ENCODE data around the gene LHX3.

The LHX3 gene

DNA sequence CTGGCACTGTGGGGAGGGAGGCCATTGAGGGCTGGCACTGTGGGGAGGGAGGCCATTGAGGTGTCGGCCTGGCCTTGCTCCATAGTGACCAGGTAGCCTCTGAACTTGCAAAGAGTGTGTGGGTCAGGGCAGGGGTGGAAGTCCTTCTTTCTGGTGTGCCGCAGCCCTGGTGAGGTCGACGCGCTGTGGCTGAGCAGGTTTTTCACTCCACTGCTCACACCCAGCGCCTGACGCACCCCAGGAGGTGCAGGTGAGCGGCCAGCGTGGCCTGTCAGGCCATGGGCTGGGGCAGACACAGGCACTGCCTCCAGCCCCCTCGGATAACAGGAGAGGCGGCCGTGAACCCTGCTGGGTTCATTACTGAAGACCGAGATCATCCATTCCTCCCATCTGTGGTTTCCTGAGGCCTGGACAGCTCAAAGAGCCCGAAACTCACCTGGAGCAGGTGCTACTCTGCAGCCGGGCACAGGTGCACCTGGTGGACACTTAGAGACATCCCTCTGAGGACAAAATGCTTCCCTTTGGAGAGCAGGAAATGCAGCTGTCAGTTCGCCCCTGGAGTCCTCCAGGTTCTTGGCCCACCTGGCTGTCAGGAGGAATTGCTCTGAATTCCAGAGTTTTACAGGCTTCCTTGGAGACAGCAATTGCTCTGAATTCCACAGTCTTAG is 32.4 kb downstream of the LHX3 start:
- DNase-seq: no peak

GRCh38 chr9:136171801-136172411 is 33.0 kb downstream of the LHX3 start:
- DNase-seq: no peak

- no peak for DNase-seq
Observed at GRCh38 chr9:136171009-136171800, 33.7 kb downstream of the LHX3 start.

DNA sequence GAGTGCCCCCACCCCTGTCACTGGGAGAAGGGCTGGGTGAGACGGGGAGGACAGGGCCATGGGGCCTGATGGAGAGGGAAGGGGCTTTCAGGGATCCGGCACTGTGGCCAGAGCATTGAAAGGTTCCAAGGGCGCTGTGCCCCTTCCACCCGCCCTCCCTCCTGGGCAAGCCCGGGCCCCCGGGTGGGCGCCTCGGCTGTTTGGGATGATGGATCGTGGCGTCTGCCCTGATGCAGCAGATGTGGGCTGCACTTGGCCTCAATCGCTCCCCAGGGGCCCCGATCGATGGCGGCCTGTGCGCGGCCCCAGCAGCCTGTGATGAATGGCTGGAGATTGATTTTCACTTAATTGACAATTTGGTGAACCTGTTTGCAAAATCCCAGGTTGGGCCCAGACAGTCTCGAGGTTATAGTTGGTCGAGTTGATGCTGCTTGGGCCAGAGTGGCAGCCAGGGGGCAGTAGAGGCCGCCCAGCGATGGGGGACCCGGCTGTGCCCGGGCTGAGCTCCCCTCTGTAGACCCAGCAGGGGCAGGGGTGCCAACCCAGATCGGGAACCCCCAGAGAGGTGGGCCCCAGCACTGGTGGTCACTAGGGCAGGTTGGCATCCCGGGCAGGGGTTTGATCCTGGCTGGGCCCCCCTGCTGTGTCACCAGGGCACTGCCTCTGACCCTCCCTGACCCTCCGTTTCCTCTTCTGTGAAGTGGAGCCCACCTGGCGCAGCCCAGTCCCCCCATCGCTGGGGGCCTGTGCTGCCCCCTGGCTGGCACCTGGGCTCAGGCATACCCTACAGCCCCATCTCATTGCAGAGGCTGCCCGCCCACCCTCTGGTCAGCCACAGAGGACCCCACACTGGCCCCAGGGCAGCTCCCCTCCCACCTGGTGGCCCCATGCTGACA is 34.7 kb downstream of the LHX3 start:
- DNase-seq: peak; percentile 64

- no peak for DNase-seq
Observed at GRCh38 chr9:136169495-136169894, 35.4 kb downstream of the LHX3 start.

- DNase-seq: no peak
Observed at GRCh38 chr9:136163248-136163850, 41.6 kb downstream of the LHX3 start.

DNA sequence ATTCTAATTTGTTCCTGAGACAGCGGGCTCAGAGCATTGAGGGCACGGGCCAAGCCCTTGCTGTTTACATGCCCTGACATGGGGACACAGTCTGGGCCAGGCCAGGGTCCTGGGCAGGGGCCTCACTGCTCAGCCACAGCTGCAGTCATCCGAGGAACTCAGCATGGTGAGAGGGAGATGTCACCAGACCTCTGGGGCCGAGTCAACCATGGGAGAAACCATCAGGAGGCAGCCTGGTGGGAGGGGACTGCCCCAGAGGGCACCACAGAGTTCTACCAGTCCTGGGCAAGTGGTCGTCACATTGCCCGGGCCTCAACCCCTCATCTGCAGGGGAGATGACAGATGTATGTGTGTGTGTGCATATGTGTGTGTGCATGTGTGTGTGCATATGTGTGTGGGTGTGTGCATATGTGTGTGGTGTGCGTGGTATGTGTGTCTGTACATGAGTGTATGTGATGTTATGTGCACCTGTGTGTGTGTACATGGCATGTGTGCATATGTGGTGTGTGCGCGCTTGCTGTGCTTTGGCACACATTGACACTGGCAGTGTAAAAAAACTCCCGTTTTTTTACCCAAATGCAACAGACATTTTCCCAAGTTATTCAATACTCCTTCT is 43.8 kb downstream of the LHX3 start:
- DNase-seq: no peak

- DNase-seq: no peak
Observed at GRCh38 chr9:136160381-136160841, 44.5 kb downstream of the LHX3 start.

GRCh38 chr9:136159851-136160250 is 45.1 kb downstream of the LHX3 start:
- no peak for DNase-seq

GRCh38 chr9:136157477-136158265 is 47.3 kb downstream of the LHX3 start:
- DNase-seq: no peak

DNA sequence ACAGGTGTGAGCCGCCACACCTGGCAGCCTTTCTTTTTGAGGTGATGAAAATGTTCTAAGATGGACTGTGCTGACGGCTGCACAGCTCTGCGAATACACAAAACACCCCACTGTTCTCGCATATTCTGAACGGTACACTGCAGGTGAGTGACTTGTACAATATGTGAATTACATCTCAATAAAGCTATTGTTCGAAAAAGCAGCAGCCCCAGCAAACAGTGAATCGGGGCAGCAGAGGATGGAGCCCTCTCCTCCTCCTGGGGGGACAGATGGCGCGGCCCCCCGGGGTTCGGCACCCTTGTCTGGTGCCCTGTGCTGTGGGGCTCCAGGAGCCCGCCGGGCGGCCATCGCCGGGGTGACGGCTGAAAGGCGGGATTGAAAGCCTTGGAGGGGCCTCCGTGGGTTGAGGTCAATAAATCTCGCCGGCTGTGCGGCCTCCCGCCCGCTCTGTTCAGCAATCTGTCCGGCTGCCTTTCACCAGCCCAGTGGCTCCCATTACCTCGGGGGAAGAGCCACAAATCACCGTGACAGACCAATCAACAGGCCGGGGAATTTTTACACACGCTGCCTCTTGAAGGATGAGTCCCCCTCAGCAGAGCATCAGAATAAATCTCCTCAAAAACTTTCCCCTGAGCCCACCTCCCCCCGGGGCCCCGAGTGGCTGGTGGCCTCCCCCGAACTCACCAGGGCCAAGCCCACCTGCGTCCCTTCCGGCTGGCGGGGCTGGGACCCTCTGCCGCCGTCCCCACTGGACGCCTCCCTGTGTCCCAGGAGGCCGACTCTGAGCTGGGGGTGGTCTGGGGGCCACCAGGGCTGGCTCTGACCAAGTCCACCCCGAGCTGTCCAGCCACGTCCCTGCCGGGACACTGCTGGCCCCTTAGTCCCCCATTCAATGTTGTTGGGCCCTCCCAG is 48.5 kb downstream of the LHX3 start:
- no peak for DNase-seq

GRCh38 chr9:136155576-136155975 is 49.4 kb downstream of the LHX3 start:
- DNase-seq: no peak

GRCh38 chr9:136154943-136155342 is 50.0 kb downstream of the LHX3 start:
- no peak for DNase-seq

GRCh38 chr9:136153381-136154065 is 51.4 kb downstream of the LHX3 start:
- DNase-seq: no peak

DNA sequence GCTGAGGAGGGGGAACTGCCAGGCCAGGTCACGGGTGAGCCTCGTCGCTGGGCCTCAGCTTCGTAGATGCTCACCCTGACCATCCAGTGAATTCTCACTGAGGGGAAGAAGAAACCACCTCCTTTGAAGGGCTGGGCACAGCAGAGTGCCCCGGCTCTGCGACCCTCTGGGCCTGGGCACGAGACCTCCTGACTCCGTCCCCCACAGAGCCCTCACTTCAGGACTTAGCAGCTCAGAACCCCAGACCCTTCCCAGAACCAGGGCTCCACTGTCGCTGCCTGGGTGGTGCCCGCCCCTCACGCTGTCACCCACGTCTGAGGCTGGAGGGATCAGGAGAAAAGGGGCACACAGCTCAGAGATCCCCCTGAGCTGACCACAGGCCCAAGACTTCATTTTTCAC is 52.0 kb downstream of the LHX3 start:
- DNase-seq: no peak

DNA sequence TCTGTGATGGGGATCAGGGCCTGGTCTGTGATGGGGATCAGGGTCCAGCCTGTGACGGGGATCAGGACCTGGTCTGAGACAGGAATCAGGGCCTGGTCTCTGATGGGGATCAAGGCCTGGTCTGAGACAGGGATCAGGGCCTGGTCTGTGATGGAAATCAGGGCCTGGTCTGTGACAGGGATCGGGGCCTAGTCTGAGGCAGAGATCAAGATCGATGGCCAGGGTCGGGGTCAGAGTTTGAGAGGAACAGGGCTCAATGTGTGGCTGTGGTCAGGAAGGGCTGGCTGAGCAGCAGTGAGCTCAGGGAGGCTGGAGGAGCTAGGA is 52.4 kb downstream of the LHX3 start:
- DNase-seq: no peak

- DNase-seq: no peak
Observed at GRCh38 chr9:136151848-136152542, 52.9 kb downstream of the LHX3 start.

DNA sequence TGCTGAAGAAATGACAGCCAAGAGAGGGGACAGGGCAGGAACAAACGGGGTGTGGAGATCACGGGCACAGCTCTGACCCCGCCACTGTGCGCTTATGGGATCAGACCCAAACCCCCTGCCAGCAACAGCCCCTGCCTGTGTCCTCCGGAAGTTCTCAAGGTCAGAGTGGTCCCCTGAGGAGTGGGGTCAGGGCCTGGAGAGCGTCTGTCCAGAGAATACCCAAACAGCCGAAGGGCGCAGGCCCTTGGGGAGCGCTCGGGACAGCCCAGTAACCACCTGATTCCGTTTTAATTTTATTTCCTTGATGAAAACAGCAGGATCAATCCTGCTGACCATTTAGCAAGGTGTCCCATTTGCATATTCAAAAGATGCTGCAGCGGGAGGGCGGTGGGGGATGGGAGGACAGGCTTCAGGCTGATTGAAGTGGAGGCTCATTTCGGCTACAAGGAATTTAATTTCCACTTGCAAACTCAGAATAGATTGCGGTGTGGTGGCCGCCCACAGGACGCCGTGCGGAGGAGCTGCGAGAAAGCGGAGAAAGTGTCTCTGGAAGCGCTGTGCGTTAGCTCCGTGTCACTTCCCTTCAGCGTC is 53.6 kb downstream of the LHX3 start:
- no peak for DNase-seq
